GM12801 (cell line): ENCODE measurements around the gene MXRA8.

Source experiments
- CTCF ChIP-seq: IDR thresholded peaks from one replicate; pipeline ENCODE4 v1.5.1; 2011; ENCODE audit warnings: control low read depth; ENCODE audit not compliant: insufficient read length; ENCODE audit errors: extremely low read depth

Gene MXRA8

GRCh38 chr1:1336931-1337792 is 21.2 kb downstream of the MXRA8 start:
- no peak for TF ChIP-seq CTCF

GRCh38 chr1:1336446-1336845 is 21.9 kb downstream of the MXRA8 start:
- no peak for TF ChIP-seq CTCF

- TF ChIP-seq CTCF = no peak
Measured at GRCh38 chr1:1335792-1336248, 22.5 kb downstream of the MXRA8 start.

DNA sequence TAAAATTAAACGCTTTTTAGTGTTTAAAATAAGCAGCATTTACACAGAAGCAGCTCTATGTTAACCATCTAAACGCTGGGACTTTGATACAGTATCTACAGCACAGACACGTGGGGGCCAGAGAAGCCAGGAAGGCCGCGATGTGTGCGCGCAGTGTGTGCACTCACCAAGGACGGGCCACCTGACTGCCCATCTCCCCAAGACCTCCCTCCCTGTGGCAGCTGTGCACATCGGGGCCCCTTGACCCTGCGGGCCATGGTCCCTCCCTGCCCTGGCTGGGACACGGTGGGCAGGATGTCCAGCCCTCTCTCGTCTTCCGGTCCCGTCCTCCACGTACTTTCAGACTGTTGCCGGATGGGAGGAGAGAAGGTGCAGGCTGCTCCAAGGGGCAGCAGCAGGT is 23.1 kb downstream of the MXRA8 start:
- TF ChIP-seq CTCF = no peak

DNA sequence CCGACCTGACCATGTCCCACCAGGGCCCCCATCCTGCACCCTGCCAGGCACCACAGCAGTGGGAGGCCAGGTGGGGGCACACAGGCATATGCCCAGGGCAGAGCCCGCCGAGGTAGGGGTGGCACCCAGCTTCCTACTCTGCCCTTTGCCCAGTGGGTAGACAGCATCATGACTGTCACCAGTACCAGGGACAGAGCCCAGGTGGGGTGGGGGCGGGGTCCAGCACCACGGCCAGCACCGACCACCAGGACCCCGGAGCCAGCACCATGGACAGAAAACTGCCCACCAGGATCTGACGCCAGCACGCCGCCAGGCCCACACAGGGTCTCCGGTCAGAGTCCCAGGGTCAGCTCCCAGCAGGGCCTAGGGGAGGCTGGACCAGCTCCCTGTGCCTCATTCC is 23.5 kb downstream of the MXRA8 start:
- TF ChIP-seq CTCF = no peak

GRCh38 chr1:1333551-1334241 is 24.7 kb downstream of the MXRA8 start:
- TF ChIP-seq CTCF = no peak

DNA sequence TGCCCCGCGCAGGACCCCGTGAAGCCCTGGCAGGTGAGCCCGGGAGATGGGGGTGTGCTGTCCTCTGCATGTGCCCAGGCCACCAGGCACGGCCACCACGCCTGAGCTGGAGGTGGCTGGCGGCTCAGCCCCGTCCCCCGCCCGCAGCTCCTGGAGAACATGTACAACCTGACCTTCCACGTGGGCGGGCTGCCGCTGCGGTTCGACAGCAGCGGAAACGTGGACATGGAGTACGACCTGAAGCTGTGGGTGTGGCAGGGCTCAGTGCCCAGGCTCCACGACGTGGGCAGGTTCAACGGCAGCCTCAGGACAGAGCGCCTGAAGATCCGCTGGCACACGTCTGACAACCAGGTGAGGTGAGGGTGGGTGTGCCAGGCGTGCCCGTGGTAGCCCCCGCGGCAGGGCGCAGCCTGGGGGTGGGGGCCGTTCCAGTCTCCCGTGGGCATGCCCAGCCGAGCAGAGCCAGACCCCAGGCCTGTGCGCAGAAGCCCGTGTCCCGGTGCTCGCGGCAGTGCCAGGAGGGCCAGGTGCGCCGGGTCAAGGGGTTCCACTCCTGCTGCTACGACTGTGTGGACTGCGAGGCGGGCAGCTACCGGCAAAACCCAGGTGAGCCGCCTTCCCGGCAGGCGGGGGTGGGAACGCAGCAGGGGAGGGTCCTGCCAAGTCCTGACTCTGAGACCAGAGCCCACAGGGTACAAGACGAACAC is 25.4 kb downstream of the MXRA8 start:
- TF ChIP-seq CTCF = no peak
